Stimulated activated CD4-positive, alpha-beta T cell treated with anti-CD3 and anti-CD28 coated beads, Interleukin-1b, Interleukin-23, amount 100 ng/mL, for 4 hours (primary cell): ENCODE measurements around the gene ZNF552.
"Not testable (repeated sequence)": the region's sequence is repeated elsewhere in the genome, so short reads cannot be mapped to it uniquely, and the experiment has no call there.

Source experiments
- DNase-seq, 2 donors: peaks; one replicate each; pipeline ENCODE4 v3.0.0-alpha.2; 2020; ENCODE audit warnings: low read depth in 2 of 2

The ZNF552 gene

DNA sequence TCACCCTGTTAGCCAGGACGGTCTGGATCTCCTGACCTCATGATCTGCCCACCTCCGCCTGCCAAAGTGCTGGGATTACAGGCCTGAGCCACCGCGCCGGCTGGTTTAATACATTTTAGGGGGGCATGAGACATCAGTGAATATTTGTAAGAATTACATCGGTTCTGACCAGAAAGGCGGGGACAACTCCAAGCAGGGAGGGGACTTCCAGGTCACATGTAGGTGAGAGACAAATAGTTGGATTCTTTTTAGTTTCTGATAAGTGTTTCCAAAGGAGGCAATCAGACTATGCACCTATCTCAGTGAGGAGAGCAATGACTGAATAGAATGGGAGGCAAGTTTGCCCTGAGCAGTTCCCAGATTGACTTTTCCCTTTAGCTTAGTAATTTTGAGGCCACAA lies 3.7 kb upstream of the ZNF552 start:
- no peak for DNase-seq

DNA sequence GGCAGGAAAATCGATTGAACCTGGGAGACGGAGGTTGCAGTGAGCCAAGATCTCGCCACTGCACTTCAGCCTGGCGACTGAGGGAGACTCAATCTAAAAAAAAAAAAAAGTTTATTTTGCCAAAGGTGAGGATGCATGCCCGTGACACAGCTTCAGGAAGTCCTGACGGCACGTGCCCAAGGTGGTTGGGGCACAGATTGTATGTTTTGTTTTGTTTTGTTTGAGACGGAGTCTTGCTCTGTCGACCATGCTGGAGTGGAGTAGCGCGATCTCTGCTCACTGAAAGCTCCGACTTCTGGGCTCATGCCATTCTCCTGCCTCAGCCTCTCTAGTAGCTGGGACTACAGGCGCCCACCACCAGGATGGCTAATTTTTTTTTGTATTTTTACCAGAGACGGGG lies 3.3 kb upstream of the ZNF552 start:
- DNase-seq: no peak

DNA sequence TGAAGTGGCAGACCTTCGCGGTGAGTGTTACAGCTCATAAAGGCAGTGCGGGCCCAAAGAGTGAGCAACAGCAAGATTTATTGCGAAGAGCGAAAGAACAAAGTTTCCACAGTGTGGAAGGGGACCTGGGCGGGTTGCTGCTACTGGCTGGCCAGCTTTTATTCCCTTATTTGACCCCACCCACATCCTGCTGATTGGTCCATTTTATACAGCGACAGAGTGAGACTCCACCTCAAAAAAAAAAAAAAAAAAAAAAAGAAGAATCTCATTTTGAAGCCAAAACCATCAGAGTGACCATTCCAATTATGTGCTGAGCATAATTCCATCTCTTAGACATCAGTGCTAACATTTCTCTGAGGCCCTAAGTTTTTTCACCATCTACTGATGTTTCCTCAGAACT lies 1.9 kb upstream of the ZNF552 start:
- DNase-seq: no peak

DNA sequence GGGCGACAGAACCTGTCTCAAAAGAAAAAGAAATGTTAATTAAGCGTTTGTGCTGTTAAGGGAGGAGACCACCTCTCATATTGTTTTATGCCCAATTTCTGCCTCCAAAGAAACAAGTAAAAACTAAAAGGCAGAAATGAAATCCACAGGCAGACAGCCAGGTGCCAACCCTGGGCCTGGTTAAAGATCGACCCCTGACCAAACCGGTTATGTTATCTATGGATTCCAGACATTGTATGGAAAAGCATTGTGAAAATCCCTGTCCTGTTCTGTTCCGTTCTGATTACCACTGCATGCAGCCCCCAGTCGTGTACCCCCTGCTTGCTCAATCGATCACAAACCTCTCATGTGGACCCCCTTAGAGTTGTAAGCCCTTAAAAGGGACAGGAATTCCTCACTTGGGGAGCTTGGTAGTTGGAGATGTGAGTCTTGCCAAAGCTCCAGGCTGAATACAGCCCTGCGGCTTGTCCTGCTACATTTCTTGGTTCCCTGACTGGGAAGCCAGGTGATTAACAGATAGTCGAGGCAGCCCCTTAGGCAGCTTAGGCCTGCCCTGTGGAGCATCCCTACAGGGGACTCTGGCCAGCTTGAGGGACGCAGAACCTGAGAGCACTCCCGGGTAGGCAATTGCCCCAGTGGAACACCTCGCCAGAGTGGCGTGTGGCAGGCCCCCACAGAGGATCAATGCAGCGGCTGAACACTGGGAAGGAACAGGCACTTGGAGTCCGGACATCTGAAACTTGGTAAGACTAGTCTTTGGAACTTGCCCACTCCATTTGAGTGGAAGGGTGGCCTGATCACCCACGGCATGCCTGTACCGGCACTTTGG lies 748 bp upstream of the ZNF552 start:
- DNase-seq: no peak

DNA sequence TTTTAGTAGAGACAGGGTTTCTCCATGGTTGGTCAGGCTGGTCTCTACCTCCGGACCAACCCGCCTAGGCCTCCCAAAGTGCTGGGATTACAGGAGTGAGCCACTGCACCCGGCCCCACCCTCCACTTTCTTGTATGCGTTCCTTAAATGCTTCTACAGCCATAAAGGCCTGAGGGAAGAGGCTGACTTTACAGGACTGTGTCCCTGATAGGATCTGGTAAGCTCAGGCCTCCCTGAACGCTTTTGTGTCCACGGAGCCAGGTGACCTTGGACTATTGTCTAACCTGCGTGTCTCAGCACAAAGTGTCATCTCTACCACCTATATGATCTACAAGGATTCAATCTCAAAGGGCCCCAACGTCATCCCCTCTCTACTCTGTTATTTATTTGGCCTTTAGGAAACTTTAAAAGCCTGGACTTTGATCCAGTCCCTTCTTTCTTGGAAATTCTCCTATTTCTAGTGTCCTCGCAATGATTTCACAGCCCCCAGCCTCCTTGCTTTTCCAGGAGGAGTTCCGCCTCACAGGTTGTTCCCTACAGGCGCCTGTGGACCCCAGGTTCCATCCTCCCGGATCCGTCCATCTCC lies 701 bp downstream of the ZNF552 start:
- no peak for DNase-seq

DNA sequence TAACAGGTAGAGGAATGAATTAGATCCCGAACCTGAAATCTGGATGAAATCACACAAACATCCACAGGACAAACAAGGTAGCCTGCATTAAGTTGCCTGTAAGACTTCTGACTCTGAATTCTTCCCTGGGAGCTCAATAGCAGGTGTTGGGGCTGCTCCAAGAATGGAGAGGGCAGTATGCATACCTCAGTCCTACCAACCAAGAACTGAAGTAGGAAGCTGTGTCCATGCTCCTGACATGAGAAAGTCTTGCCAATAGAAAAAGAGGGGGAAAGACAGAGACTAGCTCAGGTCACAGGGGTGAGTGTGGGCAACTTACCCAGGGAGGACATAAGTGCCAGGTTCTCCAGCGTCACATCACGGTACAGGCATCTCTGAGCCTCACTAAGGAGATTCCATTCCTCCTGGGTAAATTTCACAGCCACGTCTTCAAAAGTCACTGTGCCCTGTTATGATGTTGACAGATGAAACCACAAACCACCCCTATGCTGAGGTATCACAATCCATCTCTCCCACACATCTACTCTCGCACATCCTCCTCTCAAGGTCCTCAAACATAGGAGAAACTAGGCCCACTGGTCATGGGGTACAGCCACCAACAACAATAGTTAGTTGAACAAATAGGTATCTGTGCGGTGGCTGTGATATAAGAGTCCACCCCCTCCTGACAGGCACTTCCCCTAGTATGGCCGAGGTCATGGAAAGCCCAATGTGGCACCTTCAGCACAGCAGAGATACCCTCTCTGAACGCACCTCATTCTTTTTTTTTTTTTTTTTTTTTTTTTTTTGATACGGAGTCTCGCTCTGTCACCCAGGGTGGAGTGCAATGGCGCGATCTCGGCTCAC lies 1.5 kb downstream of the ZNF552 start:
- not testable (repeated sequence) for DNase-seq

DNA sequence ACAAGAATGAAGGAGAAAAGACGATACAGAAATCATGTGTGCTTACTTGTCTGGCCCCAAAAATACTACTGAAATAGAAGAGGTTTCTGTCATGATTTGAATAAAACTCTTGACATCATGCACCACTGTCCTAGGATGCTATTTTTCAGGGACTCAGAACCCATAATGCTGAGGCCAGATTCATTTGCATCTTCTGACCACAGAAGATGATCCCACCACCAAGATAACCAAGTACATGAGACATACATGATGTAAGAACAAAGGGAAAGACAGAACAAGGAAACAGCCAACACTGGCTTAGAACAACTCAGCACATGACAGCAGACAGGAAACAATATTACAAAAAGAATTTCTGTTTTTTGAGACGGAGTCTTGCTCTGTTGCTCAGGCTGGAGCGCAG lies 2.5 kb downstream of the ZNF552 start:
- no peak for DNase-seq

DNA sequence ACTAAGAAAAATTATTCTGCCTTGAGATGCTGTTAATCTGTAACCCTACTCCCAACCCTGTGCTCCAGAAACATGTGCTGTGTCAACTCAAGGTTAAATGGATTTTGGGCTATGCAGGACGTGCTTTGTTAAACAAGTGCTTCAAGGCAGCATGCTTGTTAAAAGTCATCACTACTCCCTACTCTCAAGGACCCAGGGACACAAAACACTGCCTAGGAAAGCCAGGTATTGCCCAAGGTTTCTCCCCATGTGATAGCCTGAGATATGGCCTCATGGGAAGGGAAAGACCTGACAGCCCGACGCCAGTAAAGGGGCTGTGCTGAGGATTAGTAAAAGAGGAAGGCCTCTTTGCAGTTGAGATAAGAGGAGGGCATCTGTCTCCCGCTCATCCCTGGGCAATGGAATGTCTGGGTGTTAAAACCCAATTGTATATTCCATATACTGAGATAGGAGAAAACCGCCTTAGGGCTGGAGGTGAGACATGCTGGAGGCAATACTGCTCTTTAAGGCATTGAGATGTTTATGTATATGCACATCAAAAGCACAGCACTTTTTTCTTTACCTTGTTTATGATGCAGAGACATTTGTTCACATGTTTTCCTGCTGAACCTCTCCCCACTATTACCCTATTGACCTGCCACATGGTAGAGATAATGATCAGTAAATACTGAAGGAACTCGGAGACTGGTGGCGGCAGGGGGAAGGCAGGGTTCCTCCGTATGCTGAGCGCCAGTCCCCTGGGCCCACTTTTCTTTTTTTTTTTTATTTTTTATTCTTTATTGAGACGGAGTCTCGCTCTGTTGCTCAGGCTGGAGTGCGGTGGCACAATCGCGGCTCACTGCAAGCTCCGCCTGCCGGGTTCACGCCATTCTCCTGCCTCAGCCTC lies 4.1 kb downstream of the ZNF552 start:
- DNase-seq: not testable (repeated sequence)

DNA sequence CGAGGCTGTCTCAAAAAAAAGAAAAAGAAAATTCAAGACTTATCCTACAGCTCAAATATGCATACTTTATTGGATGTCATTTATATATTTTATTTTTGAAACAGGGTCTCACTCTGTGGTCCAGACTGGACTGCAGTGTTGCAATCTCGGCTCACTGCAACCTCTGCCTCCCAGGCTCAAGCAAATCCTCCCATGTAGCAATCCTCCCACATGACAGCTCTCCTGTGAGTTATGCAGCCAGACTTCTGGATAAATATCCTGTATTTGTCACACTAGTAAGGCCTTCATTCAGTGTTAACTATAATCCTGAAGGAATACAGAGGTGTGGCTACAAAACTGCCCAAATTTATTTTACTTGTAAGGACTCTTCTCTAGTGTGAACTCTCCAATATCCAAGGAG lies 7.2 kb downstream of the ZNF552 start:
- DNase-seq: no peak

DNA sequence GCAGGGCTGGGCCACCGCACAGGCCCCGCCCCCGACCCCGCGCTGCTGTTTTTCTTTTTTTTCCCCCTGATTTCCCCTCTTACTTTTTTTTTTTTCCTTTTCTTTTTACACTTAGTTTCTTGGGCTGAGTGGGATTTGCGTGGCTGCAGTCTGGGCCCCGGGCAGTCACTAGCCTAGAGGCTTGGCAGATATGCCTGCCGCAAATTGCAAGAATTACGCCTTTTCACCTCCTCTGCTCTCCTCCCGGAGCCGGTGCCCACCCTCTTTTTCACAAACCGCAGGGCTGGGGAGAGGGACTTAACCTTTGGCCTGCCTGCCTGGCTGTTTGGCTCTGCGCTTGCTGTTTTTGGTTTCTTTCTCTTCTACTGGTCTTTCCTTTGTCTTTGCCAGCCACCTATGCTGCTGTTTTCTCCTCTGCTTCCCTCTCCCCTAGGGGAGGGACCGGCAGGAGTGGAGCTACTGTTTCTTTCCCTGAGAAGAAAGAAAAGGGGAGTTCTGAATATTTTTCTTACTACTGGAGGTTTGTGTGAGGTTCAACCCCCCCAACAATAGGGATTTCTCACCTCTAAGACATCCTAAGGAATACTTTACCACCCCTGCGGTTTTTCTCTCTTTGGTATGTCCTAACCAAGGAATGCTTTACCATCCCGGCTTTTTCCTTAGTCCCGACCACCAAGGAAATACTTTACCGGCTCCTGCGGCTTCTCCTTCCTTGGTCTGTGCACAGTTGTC lies 11.0 kb downstream of the ZNF552 start:
- no peak for DNase-seq

DNA sequence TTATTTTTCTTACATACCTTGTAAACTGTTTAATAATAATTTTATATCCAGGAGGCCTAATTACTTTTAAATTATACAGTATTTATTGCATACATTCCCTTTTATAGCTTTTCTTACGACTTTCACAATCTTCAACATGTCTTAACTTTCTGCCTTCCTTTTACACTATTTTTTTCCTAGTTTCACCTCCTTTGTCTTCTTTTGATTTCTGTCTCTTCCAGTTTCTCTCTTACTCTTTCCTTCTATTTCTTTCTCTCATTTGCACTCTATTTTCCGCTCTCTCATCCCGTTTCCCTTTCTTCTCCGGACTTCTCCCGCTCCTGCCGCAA lies 11.5 kb downstream of the ZNF552 start:
- no peak for DNase-seq

DNA sequence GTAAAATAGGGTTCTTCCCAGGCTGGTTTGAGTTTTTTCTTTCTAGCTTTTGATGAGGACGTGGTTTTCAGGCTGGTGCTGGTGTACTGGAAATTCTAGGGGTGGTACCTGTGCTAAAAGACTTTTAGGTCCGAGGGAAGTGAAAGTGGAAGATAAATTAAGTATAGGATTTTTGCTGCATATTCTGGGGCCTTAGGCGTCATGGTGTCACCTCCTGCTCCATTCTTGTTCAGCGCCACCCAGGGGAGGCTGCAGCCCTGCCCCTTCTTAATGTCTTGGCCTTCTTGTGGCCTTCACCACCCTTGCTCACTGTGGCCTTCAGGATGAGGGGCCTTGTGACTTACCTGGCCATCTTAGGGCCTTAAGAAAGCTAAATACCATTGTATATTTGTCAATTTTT lies 12.4 kb downstream of the ZNF552 start:
- no peak for DNase-seq

DNA sequence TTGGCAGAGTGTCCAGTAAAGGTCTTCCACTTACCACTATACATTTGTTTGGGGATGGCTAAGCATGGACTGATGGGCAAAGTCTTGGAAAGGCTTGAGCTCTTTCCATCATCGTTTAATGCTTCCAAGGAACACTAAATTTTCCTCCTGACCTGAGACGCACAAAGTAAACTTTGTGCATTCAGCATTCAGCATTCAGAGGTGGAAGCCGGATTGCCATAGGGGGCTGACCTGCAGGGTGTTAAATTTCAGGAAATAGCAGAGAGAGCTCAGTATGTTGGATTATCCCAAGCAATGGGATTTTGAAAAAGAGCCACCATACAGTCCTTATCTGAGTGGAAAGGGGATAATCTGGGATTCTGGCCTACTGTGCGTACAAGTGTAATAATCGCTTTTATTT lies 14.0 kb downstream of the ZNF552 start:
- no peak for DNase-seq

DNA sequence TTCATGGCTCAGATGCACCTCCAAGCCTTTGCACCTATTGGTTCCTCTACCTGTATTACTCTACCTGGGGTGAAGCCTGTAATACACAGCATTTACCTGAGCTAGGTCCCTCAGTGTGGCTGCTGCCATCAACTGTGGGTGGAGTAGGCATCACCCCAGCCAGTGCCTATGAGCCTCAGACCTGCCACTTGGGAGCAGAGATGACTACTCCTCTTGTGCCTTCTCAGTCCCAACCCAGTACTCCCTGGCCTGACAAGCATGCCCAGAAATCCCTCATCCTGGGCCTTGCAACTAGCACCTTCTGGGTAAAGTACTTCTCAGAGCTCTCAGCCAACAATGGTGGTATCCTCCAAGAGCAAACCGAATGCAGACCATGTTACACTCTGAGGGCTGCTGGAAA lies 18.1 kb downstream of the ZNF552 start:
- not testable (repeated sequence) for DNase-seq

DNA sequence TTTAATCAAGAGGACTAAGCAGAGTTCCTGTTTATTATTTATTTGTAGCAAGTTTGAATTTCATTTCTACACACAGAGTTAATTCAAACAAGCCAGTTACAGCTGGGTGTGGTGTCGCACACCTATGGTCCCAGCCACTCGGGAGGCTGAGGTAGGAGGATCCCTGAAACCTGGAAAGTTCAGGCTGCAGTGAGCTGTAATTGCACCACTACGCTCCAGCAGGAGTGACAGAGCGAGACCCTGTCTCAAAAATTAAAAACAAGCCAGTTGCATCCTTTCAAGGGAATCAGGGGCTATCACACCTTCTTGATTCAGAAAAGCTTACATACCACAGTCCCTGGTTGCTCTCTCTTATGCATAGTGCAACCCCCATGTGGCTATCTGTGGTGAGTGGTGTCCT lies 25.4 kb downstream of the ZNF552 start:
- no peak for DNase-seq

DNA sequence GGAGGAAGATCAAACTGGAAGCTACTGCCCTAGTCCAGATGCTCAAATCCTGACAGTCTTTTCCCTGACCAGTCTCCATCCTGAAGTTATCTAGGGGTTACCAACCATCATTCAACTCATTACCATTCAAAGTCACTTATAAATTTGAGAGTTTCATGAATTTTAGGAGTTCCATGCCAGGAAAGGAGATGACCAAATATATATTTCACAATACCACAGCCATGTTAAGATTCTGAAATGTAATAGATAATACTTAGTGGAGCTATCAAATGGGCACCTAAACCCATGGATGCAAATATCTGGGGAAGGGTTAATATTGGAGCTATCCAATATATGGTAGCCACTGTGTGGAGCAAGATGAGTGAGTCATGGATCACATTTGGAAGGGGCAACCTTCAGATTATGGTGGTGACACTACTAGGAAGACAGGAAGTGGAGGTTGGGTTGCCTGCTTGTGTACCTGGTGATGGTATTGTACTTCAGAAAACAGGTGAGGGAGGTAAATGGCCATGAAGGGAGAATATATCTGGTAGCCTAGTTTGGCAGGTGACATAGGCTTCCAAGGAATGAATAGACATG lies 26.5 kb downstream of the ZNF552 start:
- no peak for DNase-seq

DNA sequence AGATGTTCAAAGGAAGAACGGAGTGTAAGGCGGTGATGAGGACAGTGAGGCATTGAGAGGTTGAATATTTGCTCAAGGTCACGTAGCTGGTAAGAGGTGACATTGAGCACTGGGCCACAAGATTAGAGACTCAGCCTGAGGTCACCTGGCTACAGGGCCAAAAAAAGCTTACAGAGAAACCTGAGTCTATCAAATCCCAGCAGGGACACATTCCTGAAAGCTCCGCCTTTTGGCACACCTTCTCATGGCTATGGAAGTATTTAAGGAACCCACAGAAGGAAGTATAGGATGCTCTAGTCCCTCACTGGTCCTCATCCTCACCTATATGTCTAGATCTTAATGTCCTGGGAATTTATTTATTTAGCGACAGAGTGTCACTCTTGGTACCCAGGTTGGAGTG lies 27.8 kb downstream of the ZNF552 start:
- DNase-seq: no peak

DNA sequence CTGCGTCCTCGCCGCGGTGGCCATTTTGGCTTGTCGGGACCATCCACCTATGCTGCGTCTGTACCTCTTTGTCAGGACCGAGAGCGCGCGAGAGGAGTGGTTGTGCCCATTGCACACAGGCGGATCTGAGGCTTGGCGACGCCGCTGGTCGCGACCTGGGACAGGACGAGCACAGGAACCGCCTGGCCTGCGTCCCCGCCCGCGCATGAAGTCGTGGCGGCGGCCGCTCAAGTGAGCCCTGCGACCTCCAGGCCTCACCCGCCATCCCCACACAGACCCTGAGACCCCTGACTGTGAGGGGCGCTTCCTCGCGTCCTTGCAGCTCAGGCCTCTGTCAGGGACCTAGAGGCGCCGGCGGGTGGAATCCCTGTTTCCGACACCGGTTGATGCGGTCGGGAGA lies 28.4 kb downstream of the ZNF552 start:
- DNase-seq: no peak

DNA sequence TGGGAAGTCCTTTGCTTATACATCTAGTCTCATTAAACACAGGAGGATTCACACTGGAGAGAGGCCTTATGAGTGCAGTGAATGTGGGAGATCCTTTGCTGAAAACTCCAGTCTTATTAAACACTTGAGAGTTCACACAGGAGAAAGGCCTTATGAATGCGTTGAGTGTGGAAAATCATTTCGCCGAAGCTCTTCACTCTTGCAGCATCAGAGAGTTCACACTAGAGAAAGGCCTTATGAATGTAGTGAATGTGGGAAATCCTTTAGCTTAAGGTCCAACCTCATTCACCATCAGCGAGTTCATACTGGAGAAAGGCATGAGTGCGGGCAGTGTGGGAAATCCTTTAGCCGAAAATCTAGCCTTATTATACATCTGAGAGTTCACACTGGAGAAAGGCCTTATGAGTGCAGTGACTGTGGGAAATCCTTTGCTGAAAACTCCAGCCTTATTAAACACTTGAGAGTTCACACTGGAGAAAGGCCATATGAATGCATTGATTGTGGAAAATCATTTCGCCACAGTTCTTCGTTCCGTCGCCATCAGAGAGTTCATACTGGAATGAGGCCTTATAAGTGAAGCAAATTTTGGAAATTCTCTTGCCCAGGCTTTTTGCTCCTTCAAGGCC lies 35.4 kb downstream of the ZNF552 start:
- no peak for DNase-seq

DNA sequence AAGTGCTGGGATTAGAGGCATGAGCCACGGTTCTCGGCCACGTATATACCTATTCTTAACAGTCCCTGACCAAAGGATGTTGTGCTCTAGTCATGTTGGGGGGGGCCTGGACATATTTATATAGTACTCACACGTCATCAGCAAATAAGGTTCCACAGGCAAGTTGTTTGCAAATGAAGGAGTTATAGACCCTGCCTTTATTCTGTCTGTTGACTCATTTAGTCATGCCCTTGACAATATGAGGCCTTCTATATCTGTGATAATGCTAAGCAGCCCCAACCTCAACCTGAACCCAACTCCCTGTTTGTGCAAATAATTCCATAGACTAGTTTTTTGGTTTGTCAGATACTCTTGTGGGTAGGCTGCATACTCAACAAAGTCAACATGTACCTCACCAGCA lies 36.4 kb downstream of the ZNF552 start:
- DNase-seq: no peak
